ENCODE data around the gene RSPO4.

RSPO4 gene

DNA sequence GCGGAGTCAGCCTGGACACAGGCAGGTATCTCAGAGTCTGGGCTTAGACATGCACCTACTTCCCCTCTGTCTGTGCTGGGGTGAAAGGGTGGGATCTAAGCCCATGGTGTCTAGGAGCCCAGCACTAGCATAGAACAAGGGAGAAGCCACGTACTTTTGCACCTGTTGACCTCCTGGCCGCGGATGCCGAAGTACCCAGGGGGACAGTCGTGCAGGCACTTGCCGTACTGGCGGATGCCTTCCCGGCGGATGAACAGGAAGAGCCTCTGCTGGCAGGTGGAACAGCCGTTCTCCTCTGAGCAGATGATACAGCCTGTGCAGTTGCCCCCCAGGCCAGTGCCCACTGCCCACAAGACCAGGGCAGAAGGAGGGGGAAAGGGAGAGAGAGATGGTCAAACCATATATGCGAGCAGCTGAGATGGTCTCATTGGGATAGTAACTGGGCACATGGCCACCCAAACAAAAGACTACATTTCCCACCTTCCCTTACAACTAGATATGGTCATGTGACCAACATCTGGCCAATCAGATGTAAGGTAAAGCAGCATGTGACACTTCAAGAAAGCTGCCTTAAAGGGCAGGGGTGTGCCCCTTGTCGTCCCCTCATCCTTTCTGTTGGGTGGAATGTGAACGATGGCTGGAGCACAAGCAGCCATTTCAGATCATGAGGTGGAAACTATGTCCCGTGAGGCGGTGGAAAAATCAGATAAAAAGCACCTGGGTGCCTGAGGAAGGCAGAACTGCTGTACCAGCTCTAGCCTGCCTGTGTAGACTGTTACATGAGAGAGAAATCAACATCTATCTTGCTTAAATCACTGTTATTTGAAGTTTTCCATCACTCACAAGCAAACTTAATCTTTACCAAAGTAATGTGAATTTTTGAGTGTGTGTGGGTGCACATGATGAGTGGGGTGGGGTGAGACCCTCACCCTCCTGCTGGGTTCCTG, 34.0 kb downstream of the RSPO4 start:
- no peak for DNase-seq (ENCODE audit: low read depth in 2 of 2)

GRCh38 chr20:965956-966355, 36.2 kb downstream of the RSPO4 start:
- DNase-seq (ENCODE audit: low read depth in 2 of 2): no peak

GRCh38 chr20:963795-964194, 38.3 kb downstream of the RSPO4 start:
- DNase-seq (ENCODE audit: low read depth in 2 of 2): no peak

DNA sequence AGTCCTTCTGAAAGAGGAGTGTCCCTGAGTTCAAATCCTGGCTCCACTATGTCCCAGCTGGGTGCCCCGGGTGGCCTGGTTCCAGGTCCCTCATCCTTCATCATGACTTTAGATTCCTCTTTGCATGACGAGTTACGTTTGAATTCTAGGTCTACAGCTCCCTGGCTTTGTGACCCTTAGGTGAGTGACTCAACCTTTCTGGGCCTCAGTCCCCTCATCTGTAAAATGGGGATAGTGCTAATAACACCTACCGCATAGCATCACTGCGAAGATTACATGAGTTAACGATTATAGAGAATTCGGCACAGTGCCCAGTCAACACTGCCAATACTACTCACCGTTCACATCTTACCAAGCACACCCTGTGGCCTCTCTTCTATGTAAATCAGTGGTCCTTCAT, 39.4 kb downstream of the RSPO4 start:
- DNase-seq (ENCODE audit: low read depth in 2 of 2): no peak

DNA sequence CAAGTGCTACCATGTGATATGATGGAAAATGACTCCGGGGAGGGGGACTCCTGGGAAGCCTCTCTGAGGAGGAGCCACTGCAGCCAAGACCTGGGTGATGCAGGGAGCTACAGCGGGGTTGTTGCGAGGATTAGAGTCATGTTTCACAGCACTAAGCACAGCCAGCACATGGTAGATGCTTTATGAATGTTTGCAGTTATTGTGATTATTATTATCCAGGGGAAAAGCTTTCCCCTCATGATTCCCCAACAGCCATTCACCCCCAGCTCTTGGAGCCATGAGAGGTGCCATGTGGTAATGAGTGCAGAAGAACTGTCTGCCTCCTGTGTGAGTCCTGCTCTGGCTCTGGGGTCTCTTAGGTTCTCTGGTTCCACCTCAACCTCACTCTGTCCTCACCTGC, 39.9 kb downstream of the RSPO4 start:
- no peak for DNase-seq (ENCODE audit: low read depth in 2 of 2)

DNA sequence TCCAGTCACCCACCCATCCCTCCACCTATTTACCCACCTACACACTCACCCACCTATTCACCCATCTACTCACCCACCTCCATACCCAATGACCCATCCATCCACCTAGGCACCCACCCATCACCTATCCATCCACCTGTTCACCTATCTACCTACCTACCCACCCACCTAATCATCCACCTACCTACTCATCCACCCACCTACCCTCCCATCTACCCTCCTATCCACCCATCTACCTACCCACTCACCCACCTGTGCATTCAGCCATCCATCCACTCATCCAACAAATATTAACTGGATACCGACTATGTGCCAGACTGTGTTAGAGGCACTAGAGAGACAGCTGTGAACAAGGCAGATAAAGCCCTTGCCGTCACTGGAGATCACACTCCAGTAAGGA, 40.3 kb downstream of the RSPO4 start:
- no peak for DNase-seq (ENCODE audit: low read depth in 2 of 2)

DNA sequence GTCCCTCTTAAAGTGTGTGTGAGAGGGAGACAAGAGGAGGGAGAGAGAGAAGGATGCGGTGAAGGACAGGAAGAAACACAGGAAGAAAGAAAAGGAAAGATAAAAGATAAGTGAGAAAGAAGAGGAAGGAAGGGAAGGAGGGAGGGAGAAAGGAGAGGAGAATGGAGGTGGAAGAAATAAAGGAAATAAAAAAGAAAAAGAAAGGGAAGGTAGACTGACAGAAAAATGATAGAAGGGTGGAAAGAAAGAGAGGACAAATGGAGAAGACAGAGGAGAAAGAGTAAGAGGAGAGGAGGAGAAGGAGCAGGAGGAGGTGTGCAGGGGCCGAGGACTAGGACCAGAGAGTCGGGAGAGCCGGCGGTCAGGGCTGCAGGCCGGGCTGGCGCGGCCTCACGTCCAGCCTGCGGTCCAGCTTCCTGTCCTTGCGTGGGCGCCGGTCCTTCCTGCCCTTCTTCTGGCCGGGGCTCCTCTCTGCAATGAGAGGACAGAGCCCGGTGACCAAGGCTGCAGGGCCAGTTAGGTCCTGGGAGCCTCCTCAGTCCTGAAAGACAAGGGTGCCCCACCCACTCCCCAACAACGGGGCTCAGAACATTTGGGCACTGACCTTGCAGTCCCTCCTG, 42.0 kb downstream of the RSPO4 start:
- DNase-seq (ENCODE audit: low read depth in 2 of 2): no peak

DNA sequence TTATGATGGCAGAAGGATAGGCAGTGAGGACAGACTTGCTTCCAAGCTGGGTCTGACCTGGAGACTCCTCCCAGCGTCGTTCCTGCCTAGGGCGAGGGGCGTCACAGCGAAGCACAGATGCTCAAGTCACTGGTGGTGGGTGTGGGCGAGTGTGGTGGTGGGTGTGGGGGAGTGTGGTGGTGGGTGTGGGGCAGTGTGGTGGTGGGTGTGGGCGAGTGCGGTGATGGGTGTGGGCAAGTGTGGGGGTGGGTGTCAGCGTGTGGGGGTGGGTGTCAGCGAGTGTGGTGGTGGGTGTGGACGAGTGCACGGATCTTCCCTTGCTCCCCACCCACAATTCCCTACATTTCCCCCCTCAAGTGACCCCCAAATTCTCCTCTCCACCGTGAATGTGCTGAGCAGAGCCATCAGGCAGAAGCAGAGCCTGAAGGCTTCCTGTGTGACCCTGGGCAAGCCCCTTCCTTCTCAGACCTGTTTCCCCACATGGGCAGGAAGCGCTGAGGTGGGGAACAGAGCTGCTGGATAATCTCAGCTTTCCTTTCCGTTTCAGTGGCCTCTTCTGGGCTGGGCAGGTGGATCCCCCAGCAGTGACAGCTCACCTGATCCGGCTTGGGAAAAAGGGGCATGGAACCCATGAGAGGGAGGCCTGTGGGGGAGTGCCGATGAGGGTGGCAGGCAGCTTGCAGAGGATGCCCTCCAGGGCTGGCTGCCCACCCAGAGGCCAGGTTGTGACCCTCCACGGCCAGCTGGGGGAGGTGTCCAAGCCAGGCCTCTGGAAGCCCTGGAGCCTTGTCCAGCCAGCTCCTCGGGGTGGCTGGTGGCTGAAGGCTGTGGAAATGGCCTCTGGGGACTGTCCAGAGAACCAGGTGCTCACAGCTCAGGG, 42.9 kb downstream of the RSPO4 start:
- no peak for DNase-seq (ENCODE audit: low read depth in 2 of 2)

DNA sequence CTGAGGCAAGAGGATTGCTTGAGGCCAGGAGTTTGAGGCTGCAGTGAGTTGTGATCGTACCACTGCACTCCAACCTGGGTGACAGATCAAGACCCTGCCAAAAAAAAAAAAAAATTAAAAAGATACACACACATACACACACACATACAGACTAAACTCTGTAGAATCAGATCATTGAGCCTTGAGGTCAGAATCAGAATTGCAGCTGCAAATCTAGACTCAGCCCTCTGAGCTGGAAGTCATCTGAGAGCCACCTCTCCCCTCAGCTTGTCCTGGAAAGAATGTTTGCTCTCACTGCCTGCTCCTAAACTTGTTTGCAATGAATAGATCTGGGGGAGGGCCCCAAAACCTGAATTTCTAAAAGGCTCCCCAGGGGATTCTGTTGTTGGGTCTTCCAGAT, 44.6 kb downstream of the RSPO4 start:
- no peak for DNase-seq (ENCODE audit: low read depth in 2 of 2)

GRCh38 chr20:956330-956951, 45.7 kb downstream of the RSPO4 start:
- DNase-seq (ENCODE audit: low read depth in 2 of 2): peak; percentile 48 to 51

DNA sequence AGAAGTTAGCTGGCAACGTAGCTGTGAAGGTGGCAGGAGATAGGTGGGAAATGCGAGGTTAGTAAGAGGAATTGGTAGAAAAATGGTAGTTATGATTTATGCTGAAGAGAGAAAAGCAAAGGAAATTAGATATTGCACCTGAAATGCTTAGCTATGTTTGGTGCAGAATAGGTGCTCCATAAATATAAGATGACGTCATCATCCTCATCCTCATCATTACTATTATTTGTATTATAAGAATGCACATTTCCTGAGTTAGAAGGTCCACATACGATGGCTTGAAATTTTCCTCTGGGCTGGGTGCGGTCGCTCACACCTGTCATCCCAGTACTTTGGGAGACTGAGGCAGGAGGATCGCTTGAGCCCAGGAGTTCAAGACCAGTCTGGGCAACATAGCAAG, 46.5 kb downstream of the RSPO4 start:
- no peak for DNase-seq (ENCODE audit: low read depth in 2 of 2)

GRCh38 chr20:955111-955510, 47.0 kb downstream of the RSPO4 start:
- no peak for DNase-seq (ENCODE audit: low read depth in 2 of 2)

DNA sequence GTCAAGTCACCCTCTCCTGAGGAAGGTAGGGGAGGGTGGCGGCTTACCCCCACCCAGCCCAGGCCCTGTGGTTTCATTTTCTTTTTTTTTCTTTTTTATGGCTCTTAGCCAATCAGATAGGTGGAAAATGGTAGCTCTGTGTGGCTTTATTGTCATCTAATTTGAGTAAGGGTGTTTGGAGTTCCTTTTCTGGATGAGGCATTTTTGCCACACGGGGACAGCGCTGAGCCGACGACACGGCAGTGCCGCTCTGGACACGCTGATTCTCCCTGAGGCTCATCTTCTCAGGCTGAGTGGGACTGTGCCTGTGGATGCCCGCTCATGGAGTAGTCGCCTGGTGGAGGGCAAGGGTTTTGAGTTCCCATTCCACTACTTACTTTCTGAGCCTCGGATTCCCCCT, 48.4 kb downstream of the RSPO4 start:
- DNase-seq (ENCODE audit: low read depth in 2 of 2): no peak

- no peak for DNase-seq (ENCODE audit: low read depth in 2 of 2)
These were observed 49.8 kb downstream of the RSPO4 start for GRCh38 chr20:952196-952795.

- no peak for DNase-seq (ENCODE audit: low read depth in 2 of 2)
These were observed 50.5 kb downstream of the RSPO4 start for GRCh38 chr20:951384-952169.

DNA sequence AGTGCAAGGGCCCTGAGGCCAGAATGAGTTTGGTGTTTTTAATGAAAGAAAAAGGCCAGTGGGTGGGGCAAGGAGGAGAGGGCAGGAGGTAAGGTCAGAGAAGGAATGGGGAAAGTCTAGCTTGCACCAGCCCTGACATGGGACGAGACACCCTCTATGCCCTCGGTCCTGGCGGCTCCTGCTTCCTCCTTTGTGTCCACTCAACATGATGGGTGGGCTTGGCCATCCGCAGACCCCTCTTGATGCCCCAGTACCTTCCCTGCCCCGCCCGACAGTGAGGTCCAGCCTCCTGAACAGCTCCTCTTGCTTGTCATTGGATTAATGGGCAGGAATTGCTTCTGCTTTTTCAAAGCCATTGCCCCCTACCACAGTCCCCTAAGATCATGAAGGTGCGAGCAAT, 52.4 kb downstream of the RSPO4 start:
- no peak for DNase-seq (ENCODE audit: low read depth in 2 of 2)

DNA sequence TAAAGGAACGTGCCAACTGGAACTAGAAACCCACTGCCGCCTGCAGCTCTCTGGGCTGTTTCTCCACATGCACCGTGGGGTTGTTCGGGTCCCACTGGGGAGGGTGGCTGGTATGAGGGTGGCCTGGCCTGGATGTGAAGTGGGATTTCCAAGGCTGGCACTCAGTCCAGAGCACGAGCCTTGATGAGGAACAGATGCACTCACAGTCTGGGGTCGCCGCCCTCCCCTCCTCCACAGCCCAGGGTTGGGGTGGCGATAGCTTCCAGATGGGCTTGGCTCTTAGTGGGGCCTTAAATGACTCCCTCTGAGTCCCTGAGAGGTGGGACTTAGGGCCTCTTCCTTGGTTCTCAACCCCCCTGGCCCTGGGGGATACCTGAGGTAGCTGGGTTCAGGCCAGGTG, 55.3 kb downstream of the RSPO4 start:
- DNase-seq (ENCODE audit: low read depth in 2 of 2): no peak

- DNase-seq (ENCODE audit: low read depth in 2 of 2): no peak
These were observed 56.3 kb downstream of the RSPO4 start for GRCh38 chr20:945841-946240.

- DNase-seq (ENCODE audit: low read depth in 2 of 2): no peak
These were observed 57.2 kb downstream of the RSPO4 start for GRCh38 chr20:944774-945410.

GRCh38 chr20:944148-944547, 58.0 kb downstream of the RSPO4 start:
- DNase-seq (ENCODE audit: low read depth in 2 of 2): no peak

All from stimulated activated CD8-positive, alpha-beta memory T cell treated with anti-CD3 and anti-CD28 coated beads, Interleukin-2, amount 100 ng/mL, for 1 hour (primary cell).